ENCODE results near the gene USP19. TPM values are rescaled to one million over a fixed set of nuclear protein-coding genes. Genes with fewer than 3 reads are reported as not detected.

USP19 gene
- total and polyA plus RNA-seq, 2 of the 8 experiments (the other 6 are each of a cell fraction or from before 2014, with no cell fraction given): 46.4 to 65.8 TPM

- TF ChIP-seq GABPA (IDR thresholded peaks at IDR 0.05; ENCODE audit: borderline replicate concordance, insufficient read depth, low read length) (peak; percentile 96), EGR1 (IDR thresholded peaks at IDR 0.05; ENCODE audit: borderline replicate concordance, low read depth, low read length) (peak; percentile 60; the same call in 1 of the 2 replicates), CREB1 (IDR thresholded peaks at IDR 0.05) (peak; percentile 49), YY1 (IDR thresholded peaks at IDR 0.05; ENCODE audit: low read depth, low read length) (peak; percentile 92), CHD2 (IDR thresholded peaks at IDR 0.05; ENCODE audit: low read length) (0 out of 2 replicates have a peak, but pooled peaks have one; percentile 10), SIRT6 (IDR thresholded peaks at IDR 0.05; ENCODE audit: low read length) (no peak), SIN3A (conservative IDR thresholded peaks at IDR 0.05 in 1 of 2, IDR thresholded peaks at IDR 0.05 in 1 of 2; ENCODE audit: low read depth in 1 of 2, low read length in 2 of 2) (peak in 1 of 2 experiments; percentile 83; a peak in 2 of 4 replicates), E2F6 (IDR thresholded peaks at IDR 0.05) (0 out of 2 replicates have a peak, but pooled peaks have one; percentile 11)
Measured at GRCh38 chr3:49165771-49166751, 45.4 kb upstream of the USP19 start, which contains the start of gene CCDC71 (continued).
